HEK293 (cell line): Measurements from ENCODE around the gene KLHL29.

Source experiments
- CTCF ChIA-PET: fragments of 350-600 bp; formaldehyde crosslinking; extraction: SDS; loops from one replicate; lab custom pipeline; 2021; ENCODE audit warnings: antibody characterized with exemption; lab: Yijun Ruan, JAX
- POLR2A ChIA-PET: fragments of 300-600 bp; formaldehyde crosslinking; extraction: SDS; loops from one replicate; lab custom pipeline; 2020; ENCODE audit warnings: antibody characterized with exemption, inconsistent platforms; lab: Yijun Ruan, JAX
- H3K27ac ChIP-seq: fragments of 200-500 bp; sonication (Bioruptor generic); 2 replicates; pipeline ENCODE4 v1.5.1; 2014; ENCODE audit warnings: low read depth, low read length, control low read depth, inconsistent platforms; ENCODE audit errors: extremely low read depth
- H3K36me3 ChIP-seq, 2 experiments: fragments of 200-500 bp in 1 of 2; sonication (Bioruptor generic) in 1 of 2; 1 replicate in 1 of 2; 2 replicates in 1 of 2; pipeline ENCODE4 v1.5.1; 2014 to 2017; ENCODE audit warnings: inconsistent platforms in 2 of 2, low read length in 2 of 2; ENCODE audit not compliant: control insufficient read depth in 2 of 2, insufficient read depth in 1 of 2
- H3K4me1 ChIP-seq: fragments of 200-500 bp; sonication (Bioruptor generic); 2 replicates; pipeline ENCODE4 v1.5.1; 2014; ENCODE audit warnings: mild to moderate bottlenecking, low read length, inconsistent platforms; ENCODE audit not compliant: control insufficient read depth, insufficient read depth
- H3K4me3 ChIP-seq: 2 replicates; pipeline ENCODE4 v1.5.1; 2011; ENCODE audit warnings: low read depth, mild to moderate bottlenecking, control low read depth, low read length, moderate library complexity
- H3K9me3 ChIP-seq: fragments of 200-500 bp; sonication (Bioruptor generic); 2 replicates; pipeline ENCODE4 v1.5.1; 2014; ENCODE audit warnings: low read depth, low read length, inconsistent platforms; ENCODE audit not compliant: control insufficient read depth, insufficient read depth
- HOXD13 ChIP-seq: sonication (generic); formaldehyde crosslinking; IDR thresholded peaks from 2 replicates; pipeline ENCODE4 v1.8.0; 2022; ENCODE audit warnings: missing genetic modification reagents, borderline replicate concordance
- KLF1 ChIP-seq: fragments of 450-650 bp; formaldehyde crosslinking; IDR thresholded peaks from 2 replicates; pipeline ENCODE4 v1.5.1; 2016; ENCODE audit warnings: missing biosample characterization, missing genetic modification characterization
- OSR2 ChIP-seq: fragments of 450-650 bp; formaldehyde crosslinking; IDR thresholded peaks from 2 replicates; pipeline ENCODE4 v1.5.1; 2016; ENCODE audit warnings: missing biosample characterization, missing genetic modification characterization
- PRDM1 ChIP-seq: fragments of 450-650 bp; formaldehyde crosslinking; IDR thresholded peaks from 2 replicates; pipeline ENCODE4; 2016; ENCODE audit warnings: missing biosample characterization, missing genetic modification characterization
- SP7 ChIP-seq: fragments of 450-650 bp; formaldehyde crosslinking; IDR thresholded peaks from 2 replicates; pipeline ENCODE4 v1.5.1; 2016; ENCODE audit warnings: missing biosample characterization, missing genetic modification characterization
- ZBTB8A ChIP-seq: fragments of 450-650 bp; formaldehyde crosslinking; IDR thresholded peaks from 2 replicates; pipeline ENCODE4 v1.5.1; 2016; ENCODE audit warnings: missing biosample characterization, missing genetic modification characterization
- ZNF114 ChIP-seq: fragments of 450-650 bp; formaldehyde crosslinking; IDR thresholded peaks from 2 replicates; pipeline ENCODE4 v1.5.0; 2017; ENCODE audit warnings: missing biosample characterization, missing genetic modification characterization
- ZNF211 ChIP-seq: fragments of 450-650 bp; formaldehyde crosslinking; IDR thresholded peaks from 2 replicates; pipeline ENCODE4 v1.5.1; 2016; ENCODE audit warnings: low read depth, missing biosample characterization, missing genetic modification characterization
- ZNF274 ChIP-seq, 2 experiments: fragments of 200-500 bp in 1 of 2; fragments of 450-650 bp in 1 of 2; sonication (Bioruptor generic) in 1 of 2; formaldehyde crosslinking in 1 of 2; IDR thresholded peaks; 2 replicates each; pipeline versions ENCODE4 v1.5.1 to v1.6.1; 2014 to 2016; ENCODE audit warnings: borderline replicate concordance in 1 of 2, inconsistent platforms in 1 of 2, low read length in 1 of 2, missing biosample characterization in 1 of 2, missing genetic modification characterization in 1 of 2
- ZNF416 ChIP-seq: fragments of 450-650 bp; formaldehyde crosslinking; IDR thresholded peaks from 2 replicates; pipeline ENCODE4 v1.5.1; 2016; ENCODE audit warnings: missing biosample characterization, missing genetic modification characterization
- ZNF510 ChIP-seq: fragments of 450-650 bp; formaldehyde crosslinking; IDR thresholded peaks from 2 replicates; pipeline ENCODE4 v1.5.1; 2018; ENCODE audit warnings: mild to moderate bottlenecking, missing genetic modification characterization, missing biosample characterization; ENCODE audit not compliant: insufficient replicate concordance
- ZNF555 ChIP-seq: fragments of 450-650 bp; formaldehyde crosslinking; conservative IDR thresholded peaks from 2 replicates; pipeline ENCODE4 v1.5.1; 2017; ENCODE audit warnings: missing biosample characterization, mild to moderate bottlenecking, missing genetic modification characterization, inconsistent platforms
- ZNF558 ChIP-seq: fragments of 450-650 bp; formaldehyde crosslinking; IDR thresholded peaks from 2 replicates; pipeline ENCODE4 v1.5.1; 2016; ENCODE audit warnings: missing biosample characterization, missing genetic modification characterization
- ZNF707 ChIP-seq: fragments of 450-650 bp; formaldehyde crosslinking; IDR thresholded peaks from 2 replicates; pipeline ENCODE4 v1.5.1; 2016; ENCODE audit warnings: missing biosample characterization, missing genetic modification characterization
- ZNF792 ChIP-seq: fragments of 450-650 bp; formaldehyde crosslinking; IDR thresholded peaks from 2 replicates; pipeline ENCODE4 v1.5.1; 2016; ENCODE audit warnings: missing biosample characterization, missing genetic modification characterization
- ZSCAN30 ChIP-seq: fragments of 450-650 bp; IDR thresholded peaks from 2 replicates; pipeline ENCODE4 v1.5.1; 2018; ENCODE audit warnings: missing biosample characterization, mild to moderate bottlenecking, missing genetic modification characterization, moderate library complexity
- ZXDB ChIP-seq: fragments of 450-650 bp; formaldehyde crosslinking; IDR thresholded peaks from 2 replicates; pipeline ENCODE4 v1.5.1; 2016; ENCODE audit warnings: missing biosample characterization, missing genetic modification characterization
- TF ChIP-seq, protein P1 (sequence below): sonication (generic); formaldehyde crosslinking; IDR thresholded peaks from 2 replicates; pipeline ENCODE4 v1.8.1; 2022; ENCODE audit warnings: mild to moderate bottlenecking, moderate library complexity, missing genetic modification reagents
- TF ChIP-seq, protein P2 (sequence below): fragments of 450-650 bp; formaldehyde crosslinking; IDR thresholded peaks from 2 replicates; pipeline ENCODE4 v1.5.1; 2017; ENCODE audit warnings: missing biosample characterization, missing genetic modification characterization
- TF ChIP-seq, protein P3 (sequence below): fragments of 450-650 bp; formaldehyde crosslinking; IDR thresholded peaks from 2 replicates; pipeline ENCODE4 v1.5.1; 2016; ENCODE audit warnings: missing biosample characterization, missing genetic modification characterization

Gene KLHL29

DNA sequence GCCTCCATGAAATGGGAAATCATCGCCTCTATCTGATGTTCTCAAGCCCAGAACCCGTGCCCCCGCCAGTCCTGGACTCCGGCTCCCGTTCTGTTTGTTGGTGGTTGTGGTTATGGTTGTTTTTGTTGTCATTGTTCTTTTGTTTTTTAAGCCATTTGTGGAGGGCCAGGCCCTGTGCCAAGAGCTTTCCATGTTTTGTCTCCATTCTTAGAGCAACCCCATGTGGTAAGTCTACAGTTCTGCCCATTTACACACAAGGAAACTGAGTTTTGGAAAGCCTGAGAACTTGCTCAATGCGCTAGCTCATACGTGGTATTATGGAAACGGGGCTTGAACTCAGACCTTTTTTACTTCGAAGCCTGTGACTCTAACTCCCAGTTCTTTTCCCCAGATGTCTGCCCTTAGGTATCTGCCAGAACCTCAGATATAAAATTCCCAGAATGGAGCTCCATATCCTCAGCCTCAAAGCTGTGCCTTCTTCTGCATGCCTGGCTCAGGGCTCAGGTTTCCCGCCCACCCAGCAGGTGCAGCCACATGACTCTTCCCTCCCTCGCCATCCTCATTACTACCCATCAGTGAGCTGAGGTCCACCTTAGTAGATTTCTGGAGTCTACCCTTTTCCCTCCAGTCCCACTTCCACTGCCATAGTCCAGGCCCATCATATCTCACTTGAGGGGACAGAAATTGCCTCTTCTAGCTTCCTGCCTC lies 194.1 kb downstream of the KLHL29 start:
- Histone ChIP-seq H3K27ac (no peak overlapping the region), H3K9me3 (no peaks in the 10 kb centered on the region), H3K4me3 (no peak overlapping the region), H3K4me1 (no peaks in the 10 kb centered on the region), H3K36me3 (no peaks in the 10 kb centered on the region)
- ChIA-PET POLR2A (no interaction called here), CTCF (interaction anchor here (1.6 kb wide), 1 partner anchor 11 kb away, joined by 3 read pairs; no protein-coding TSS in a partner anchor)
- TF ChIP-seq ZNF792 (tag by site-specific recombination) = no peak
- no peak for TF ChIP-seq ZXDB (tag by site-specific recombination)
- TF ChIP-seq ZSCAN30 (tag by site-specific recombination) = no peak
- no peak for TF ChIP-seq ZNF510 (tag by site-specific recombination)
- no peak for TF ChIP-seq OSR2
- TF ChIP-seq ZNF274 (IDR thresholded peaks at IDR 0.05; ENCODE audit: low read length) = no peak
- no peak for TF ChIP-seq ZNF274 (tag by site-specific recombination; IDR thresholded peaks at IDR 0.05; ENCODE audit: borderline replicate concordance)
- TF ChIP-seq SP7 (tag by site-specific recombination) = no peak
- TF ChIP-seq, protein P1, sequence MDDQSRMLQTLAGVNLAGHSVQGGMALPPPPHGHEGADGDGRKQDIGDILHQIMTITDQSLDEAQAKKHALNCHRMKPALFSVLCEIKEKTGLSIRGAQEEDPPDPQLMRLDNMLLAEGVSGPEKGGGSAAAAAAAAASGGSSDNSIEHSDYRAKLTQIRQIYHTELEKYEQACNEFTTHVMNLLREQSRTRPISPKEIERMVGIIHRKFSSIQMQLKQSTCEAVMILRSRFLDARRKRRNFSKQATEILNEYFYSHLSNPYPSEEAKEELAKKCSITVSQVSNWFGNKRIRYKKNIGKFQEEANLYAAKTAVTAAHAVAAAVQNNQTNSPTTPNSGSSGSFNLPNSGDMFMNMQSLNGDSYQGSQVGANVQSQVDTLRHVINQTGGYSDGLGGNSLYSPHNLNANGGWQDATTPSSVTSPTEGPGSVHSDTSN (CRISPR knock-in tag) = no peak
- no peak for TF ChIP-seq ZNF114 (tag by site-specific recombination)
- TF ChIP-seq PRDM1 = no peak
- TF ChIP-seq, protein P2, sequence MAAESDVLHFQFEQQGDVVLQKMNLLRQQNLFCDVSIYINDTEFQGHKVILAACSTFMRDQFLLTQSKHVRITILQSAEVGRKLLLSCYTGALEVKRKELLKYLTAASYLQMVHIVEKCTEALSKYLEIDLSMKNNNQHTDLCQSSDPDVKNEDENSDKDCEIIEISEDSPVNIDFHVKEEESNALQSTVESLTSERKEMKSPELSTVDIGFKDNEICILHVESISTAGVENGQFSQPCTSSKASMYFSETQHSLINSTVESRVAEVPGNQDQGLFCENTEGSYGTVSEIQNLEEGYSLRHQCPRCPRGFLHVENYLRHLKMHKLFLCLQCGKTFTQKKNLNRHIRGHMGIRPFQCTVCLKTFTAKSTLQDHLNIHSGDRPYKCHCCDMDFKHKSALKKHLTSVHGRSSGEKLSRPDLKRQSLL = no peak
- TF ChIP-seq ZNF555 (tag by site-specific recombination) = no peak
- TF ChIP-seq ZNF211 (tag by site-specific recombination) = no peak

DNA sequence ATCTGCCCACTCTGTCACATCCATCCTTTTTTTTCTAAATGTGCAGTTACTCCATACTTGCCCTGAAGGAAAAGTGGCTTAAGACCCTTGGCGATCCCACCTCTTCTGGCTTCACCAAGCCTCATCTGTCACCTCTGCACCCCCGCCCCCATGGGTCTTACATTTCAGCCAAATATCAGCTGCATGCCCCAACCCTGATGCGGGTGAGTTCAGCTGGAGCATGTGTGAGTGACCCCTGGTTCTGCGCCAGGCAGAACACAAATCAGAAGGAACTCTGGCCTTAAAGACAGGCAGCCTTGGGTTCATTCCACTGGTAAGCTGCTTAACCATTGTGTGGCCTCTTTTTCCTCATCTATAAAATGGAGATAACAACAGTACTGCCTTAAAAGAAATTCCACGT lies 194.7 kb downstream of the KLHL29 start:
- Histone ChIP-seq H3K4me3 (no peak overlapping the region), H3K4me1 (no peaks in the 10 kb centered on the region), H3K36me3 (no peaks in the 10 kb centered on the region), H3K9me3 (no peaks in the 10 kb centered on the region), H3K27ac (no peak overlapping the region)
- POLR2A ChIA-PET = no interaction called here
- TF ChIP-seq ZNF510 (tag by site-specific recombination) (no peak), ZNF558 (tag by site-specific recombination) (no peak), ZNF416 (no peak), ZNF707 (tag by site-specific recombination) (no peak), ZBTB8A (no peak), HOXD13 (CRISPR knock-in tag) (no peak), KLF1 (tag by site-specific recombination) (no peak)
- TF ChIP-seq, protein P3, sequence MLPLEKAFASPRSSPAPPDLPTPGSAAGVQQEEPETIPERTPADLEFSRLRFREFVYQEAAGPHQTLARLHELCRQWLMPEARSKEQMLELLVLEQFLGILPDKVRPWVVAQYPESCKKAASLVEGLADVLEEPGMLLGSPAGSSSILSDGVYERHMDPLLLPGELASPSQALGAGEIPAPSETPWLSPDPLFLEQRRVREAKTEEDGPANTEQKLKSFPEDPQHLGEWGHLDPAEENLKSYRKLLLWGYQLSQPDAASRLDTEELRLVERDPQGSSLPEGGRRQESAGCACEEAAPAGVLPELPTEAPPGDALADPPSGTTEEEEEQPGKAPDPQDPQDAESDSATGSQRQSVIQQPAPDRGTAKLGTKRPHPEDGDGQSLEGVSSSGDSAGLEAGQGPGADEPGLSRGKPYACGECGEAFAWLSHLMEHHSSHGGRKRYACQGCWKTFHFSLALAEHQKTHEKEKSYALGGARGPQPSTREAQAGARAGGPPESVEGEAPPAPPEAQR (tag by site-specific recombination) = no peak
- CTCF ChIA-PET = no interaction called here
